ENCODE results near the gene RIOK3.
"Not testable (repeated sequence)": the region's sequence is repeated elsewhere in the genome, so short reads cannot be mapped to it uniquely, and the experiment has no call there.

Gene RIOK3

GRCh38 chr18:23451491-23451890, 1.6 kb upstream of the RIOK3 start:
- no peak for DNase-seq

DNA sequence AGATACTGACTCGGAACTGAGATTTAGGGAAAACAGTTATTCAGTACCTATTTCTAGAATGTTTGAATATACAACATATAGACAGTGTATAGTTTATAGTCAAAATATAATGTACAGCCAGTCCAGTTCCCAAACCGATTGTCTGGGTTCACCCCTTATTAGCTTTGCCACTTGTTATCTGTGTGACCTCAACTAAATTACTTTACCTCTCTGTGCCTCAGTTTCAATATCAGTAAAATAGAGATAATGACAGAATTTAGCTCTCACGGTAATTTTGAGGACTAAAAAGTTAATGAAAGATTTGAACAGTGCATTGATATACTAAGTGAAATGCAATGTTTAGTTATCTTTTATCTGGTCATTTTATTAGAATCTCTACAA, 750 bp upstream of the RIOK3 start:
- DNase-seq: no peak

DNA sequence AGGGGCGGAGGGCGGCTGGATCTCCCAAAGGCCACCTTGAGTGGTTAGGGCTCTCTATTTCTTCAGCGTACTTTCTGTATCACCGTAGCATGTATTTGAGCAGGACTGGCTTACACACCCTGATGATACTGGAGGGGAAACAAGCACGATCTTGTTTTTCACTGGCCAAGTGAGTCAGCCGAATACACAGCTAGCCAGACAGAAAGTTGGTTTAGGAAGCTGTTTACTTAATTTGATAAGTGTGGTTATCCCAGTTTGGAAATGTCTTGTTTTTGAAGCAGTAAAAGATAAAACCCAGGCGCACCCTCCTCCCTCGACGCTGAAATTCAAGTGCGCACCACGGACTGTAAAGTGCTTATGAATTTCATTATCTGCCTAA, 582 bp downstream of the RIOK3 start:
- DNase-seq: peak; percentile 3

- DNase-seq: no peak
Observed at GRCh38 chr18:23456835-23457234, 3.7 kb downstream of the RIOK3 start.

DNA sequence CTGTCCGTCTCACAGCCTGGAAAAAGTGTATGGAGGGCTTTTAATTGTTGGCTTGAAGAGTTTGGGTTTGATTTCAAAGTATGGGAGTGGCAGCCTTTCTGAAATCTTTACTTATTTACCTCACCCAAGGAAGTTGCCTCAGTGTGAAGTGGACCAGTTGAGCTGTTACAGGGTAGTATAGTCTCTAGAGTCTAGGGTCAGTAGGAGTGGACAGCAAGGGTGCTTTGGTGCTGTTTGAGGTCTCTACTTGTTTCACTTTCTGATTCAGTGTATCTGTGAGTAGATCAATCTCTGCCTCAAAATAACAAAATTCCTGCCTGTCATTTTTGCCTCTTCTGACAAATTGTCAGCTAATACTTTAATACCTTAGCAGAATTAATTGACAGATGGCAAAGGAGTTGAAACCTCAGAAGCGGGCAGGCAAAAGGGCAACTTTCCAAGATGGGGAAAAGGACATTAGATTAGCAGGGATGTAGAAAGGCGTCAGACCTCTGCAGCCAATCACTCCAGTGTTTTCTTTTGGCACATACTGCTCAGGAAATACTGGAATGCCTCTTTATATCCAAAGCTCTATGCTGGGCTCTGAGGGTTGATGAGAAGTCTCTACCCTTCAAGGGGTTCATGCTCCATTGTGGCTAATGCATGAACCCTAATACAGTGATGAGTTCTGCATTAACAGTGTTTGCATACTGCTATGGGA, 5.9 kb downstream of the RIOK3 start:
- DNase-seq: no peak

GRCh38 chr18:23459530-23459921, 6.4 kb downstream of the RIOK3 start:
- no peak for DNase-seq

GRCh38 chr18:23460285-23461273, 7.5 kb downstream of the RIOK3 start:
- DNase-seq: no peak

DNA sequence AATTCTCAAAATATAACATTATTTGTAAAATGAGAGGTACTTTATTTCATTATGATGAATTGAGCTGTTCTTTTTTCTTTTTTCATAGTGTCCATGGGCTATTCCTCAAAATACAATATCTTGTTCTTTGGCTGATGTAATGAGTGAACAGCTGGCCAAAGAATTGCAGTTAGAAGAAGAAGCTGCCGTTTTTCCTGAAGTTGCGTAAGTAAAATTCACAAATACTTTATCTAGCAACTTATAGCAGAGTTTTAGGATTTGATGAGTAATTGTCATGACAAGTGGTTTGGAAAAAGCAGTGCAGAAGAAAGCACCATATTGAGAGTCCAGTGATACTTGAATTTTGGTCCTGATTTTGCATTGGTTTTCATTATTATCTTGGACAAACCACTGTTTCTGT, 9.8 kb downstream of the RIOK3 start:
- no peak for DNase-seq

- DNase-seq: no peak
Observed at GRCh38 chr18:23468753-23469459, 15.8 kb downstream of the RIOK3 start.

DNA sequence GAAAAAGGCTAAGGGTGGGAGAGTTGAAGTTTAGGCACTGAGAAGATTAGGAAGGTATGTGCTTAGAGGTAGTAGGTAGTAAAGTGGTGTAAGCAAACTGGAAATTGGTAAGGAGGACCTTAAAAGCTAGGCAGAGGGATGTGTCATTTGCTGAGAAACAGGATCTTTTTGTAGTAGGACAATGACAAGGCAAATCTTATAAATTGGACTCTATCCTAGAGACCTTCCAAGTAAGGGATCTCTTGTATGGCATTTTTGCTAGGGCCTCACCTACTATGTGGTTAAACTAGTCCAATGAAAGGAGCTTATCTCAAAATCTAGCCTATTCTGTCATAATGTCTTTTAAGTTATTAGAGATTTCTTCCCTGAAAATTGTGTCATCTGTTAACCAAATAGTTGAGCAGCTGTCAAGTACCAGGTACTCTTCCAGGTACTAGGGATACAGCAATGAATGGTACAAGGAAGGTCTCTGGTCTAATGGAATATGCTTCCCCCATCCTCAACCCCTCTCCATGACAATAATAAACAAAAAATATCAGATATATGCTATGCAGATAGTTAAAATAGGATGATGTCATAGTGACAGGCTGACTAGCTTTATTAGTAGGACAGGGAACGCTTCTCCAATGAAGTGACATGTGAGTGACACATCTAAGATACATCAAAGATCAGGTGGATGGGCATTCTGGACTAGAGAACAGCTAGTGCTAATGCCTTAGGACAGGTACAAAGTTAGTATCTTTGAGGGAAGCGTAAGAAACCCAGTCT, 17.7 kb downstream of the RIOK3 start:
- DNase-seq: no peak

GRCh38 chr18:23471486-23471885, 18.4 kb downstream of the RIOK3 start:
- DNase-seq: no peak

GRCh38 chr18:23479829-23480505, 26.9 kb downstream of the RIOK3 start:
- no peak for DNase-seq

DNA sequence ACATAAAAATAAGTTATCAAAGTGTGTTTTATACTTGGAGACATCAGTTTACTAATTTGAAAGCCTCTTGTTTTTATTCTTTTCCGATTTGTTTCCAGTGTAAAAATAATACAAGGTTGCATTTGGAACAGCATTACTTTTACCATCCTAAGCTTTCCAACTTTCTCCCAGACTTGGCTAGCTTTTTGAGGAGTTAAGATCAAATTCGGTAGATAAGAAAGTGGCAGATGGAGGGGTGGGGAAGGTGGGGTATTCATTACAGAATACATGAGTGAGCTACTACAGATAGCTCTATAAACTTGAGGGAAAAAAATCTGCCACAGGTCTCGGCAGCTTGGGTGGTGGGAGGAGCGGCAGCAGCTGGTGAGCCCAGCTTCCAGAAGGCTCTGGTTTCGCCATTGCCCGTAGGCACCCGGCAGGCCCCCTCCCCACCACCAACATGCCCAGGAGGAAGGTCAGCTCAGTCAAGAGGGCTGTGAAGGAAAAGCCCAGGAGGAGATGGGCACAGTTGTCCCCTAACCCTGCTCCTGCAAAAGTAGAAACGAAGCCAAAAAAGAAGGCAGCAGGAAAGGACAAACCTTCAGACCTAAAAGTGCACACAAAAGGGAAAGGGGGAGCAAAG, 31.6 kb downstream of the RIOK3 start:
- DNase-seq: no peak

DNA sequence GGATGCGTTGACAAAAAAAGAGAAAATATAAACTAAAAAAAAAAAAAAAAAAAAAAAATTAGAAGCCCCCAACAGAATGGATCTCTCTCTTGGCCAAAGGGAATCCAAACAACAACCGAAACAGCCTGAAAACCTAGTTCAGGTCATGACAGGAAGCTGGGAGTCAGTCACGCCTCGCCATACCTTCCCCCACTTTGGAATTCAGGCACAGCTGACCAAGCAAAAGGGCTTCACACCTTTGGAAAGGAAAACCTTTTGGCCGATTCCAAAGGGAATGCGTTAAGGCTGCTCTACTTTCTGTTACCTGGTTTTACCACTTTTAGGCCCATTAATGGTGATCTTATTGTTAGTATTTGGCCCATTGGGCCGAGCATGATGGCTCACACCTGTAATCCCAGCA, 32.3 kb downstream of the RIOK3 start:
- no peak for DNase-seq

DNA sequence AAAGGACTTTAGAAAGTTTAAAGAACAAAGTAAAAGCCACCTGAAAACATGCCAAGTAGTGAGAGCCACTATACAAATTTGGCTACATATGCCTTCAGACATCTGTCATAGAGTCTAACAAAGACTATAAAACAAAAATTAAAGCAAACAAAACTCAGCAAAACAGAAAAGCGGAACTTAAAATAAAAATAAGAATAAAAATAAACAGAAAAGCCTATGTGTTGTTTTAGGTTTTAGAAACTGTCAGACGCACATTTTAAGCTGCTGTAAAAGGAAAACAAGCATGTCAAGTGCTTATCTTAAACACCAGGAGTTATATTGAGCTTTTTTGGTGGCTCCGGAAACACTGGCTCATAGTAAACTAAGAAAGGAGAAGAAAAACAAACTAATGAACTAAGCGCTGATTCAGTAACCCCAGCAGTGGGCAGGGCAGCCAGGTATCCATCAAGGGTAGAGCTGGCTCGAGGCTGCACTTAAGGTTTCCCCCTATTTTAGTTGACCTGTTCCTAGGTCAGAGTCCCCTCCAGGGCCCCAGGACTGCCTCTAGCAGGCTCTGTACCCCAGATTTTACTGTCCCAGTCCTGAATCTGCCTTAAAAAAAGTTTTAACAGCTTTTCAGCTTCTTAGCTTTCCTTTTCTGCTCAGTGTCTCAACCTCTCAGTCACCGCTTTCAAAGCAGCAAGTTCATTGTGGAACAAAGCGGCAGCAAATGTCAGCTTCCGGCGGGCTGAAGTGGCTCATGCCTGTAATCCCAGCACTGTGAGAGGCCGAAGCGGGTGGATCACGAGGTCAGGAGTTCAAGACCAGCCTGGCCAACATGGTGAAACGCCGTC, 34.9 kb downstream of the RIOK3 start:
- peak; percentile 57 for DNase-seq

- not testable (repeated sequence) for DNase-seq
Observed at GRCh38 chr18:23489586-23489985, 36.5 kb downstream of the RIOK3 start.

DNA sequence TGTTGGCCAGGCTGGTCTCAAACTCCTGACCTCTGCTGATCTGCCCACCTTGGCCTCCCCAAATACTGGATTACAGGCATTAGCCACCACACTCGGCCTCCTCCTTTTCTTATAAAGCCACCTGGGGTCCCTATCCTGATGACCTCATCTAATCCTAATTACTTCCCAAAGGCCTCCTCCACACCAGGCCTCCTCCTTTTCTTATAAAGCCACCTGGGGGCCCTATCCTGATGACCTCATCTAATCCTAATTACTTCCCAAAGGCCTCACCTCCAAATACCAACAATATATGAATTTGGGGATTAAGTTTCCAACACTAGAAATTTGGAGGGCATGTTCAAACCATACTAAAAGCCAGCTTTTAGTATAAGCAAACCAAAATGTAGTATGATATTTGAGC, 40.6 kb downstream of the RIOK3 start:
- DNase-seq: no peak

GRCh38 chr18:23494992-23495391, 41.9 kb downstream of the RIOK3 start:
- no peak for DNase-seq

DNA sequence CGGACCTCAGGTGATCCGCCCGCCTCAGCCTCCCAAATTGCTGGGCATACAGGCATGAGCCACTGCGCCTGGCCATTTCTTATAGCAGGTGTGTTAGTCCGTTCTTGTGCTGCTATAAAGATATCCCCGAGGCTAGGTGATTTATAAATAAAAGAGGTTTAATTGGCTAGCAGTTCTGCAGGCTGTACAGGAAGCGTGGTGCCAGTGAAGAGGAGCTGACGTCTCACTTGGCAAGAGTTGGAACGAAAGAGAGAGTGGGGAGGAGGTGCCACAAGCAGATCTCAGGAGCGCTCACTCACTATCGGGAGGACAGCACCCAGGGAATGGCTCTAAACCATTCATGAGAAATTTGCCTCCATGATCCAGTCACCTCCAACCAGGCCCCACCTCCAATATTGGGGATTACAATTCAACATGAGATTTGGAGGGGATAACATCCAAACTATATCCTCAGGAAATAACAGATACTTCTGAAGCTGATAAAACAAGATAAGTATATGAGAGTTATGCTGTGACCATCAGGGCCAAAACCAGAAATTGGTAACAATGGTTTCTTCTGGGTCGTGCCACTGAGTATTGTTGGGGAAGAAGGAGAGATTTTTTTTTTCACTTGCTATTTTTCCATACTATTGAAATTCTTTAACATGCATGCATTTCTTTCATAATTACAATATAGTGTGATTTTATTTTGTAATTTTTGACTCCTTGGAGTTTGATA, 42.8 kb downstream of the RIOK3 start:
- no peak for DNase-seq

- no peak for DNase-seq
Observed at GRCh38 chr18:23498117-23498516, 45.0 kb downstream of the RIOK3 start.

Measured in stimulated activated CD4-positive, alpha-beta T cell treated with anti-CD3 and anti-CD28 coated beads, Interleukin-1b, Interleukin-23, amount 100 ng/mL, for 48 hours (primary cell).